SH-SY5Y (cell line): ENCODE measurements around the gene BGN.

ENCODE experiments used
- GATA2 ChIP-seq: IDR thresholded peaks from 2 replicates; pipeline ENCODE4 v1.6.1; 2011; ENCODE audit warnings: mild to moderate bottlenecking, low read depth, low read length
- GATA3 ChIP-seq: IDR thresholded peaks from 2 replicates; pipeline ENCODE4 v1.6.1; 2011; ENCODE audit warnings: low read depth, mild to moderate bottlenecking, low read length, moderate library complexity

- TF ChIP-seq GATA3 (no peak), GATA2 (no peak)
Measured at GRCh38 chrX:153513265-153513664, 18.5 kb downstream of the BGN start.
